B cell (primary cell): ENCODE data around the gene YJU2. TPM values are rescaled to one million over a fixed set of nuclear protein-coding genes. Genes with fewer than 3 reads are reported as not detected.
A peak's percentile ranks its signal among the peaks of the same experiment; 100 is the strongest.

Experiments
- ATAC-seq: fragments of 200-7000 bp; cut with Tn5 transposase; one replicate; pipeline ENCODE4 v1.10.0; 2021; ENCODE audit warnings: low read depth, mild to moderate bottlenecking, moderate number of reproducible peaks, moderate library complexity
- CTCF ChIA-PET: fragments of 350-600 bp; sonication (Branson Sonifier 250); formaldehyde crosslinking; loops from one replicate; lab custom pipeline; 2021; ENCODE audit warnings: antibody characterized with exemption, inconsistent platforms; lab: Charles Lee
- POLR2A ChIA-PET: fragments of 350-600 bp; sonication (Branson Sonifier 250); formaldehyde crosslinking; loops from one replicate; lab custom pipeline; 2021; ENCODE audit warnings: antibody characterized with exemption; lab: Charles Lee
- DNase-seq: peaks from one replicate; pipeline ENCODE4 v3.0.0; 2013
- H2AFZ ChIP-seq: 2 replicates; pipeline ENCODE4 v1.6.1; 2012; ENCODE audit warnings: mild to moderate bottlenecking, low read depth, low read length; ENCODE audit not compliant: insufficient read depth, poor library complexity, severe bottlenecking
- H3K27ac ChIP-seq, 2 donors: 1 replicate in 1 of 2; 2 replicates in 1 of 2; pipeline ENCODE4 v1.5.1; 2012 to 2013; ENCODE audit warnings: low read length in 2 of 2, mild to moderate bottlenecking in 2 of 2, moderate library complexity in 1 of 2
- H3K27me3 ChIP-seq, 4 experiments: fragments of 200-600 bp in 1 of 4; sonication (generic) in 1 of 4; replicated peaks in 1 of 4; 1 replicate in 2 of 4; 2 replicates in 2 of 4; pipeline versions ENCODE4 v1.6.1 to v1.7.0; 2013 to 2016; ENCODE audit warnings: low read length in 3 of 4, mild to moderate bottlenecking in 2 of 4, mixed read lengths in 1 of 4, moderate library complexity in 1 of 4; ENCODE audit not compliant: insufficient read depth in 4 of 4, control insufficient read depth in 3 of 4; ENCODE audit errors: control extremely low read depth in 1 of 4
- H3K36me3 ChIP-seq, 2 experiments: replicated peaks in 1 of 2; 1 replicate in 1 of 2; 2 replicates in 1 of 2; pipeline versions ENCODE4 v1.6.1 to v1.7.1; 2013; ENCODE audit warnings: low read length in 1 of 2; ENCODE audit not compliant: insufficient read depth in 2 of 2, control insufficient read depth in 1 of 2; ENCODE audit errors: control extremely low read depth in 1 of 2, extremely low read depth in 1 of 2
- H3K4me1 ChIP-seq, 2 donors: fragments of 200-600 bp in 1 of 2; sonication (generic) in 1 of 2; 1 replicate in 1 of 2; 2 replicates in 1 of 2; pipeline versions ENCODE4 v1.5.1 to v1.6.1; 2013 to 2017; ENCODE audit warnings: low read length in 2 of 2; ENCODE audit not compliant: control insufficient read depth in 2 of 2, insufficient read depth in 2 of 2
- H3K4me2 ChIP-seq: replicated peaks from 2 replicates; pipeline ENCODE3; 2012; ENCODE audit warnings: mild to moderate bottlenecking, low read depth, low read length; ENCODE audit not compliant: poor library complexity, severe bottlenecking
- H3K4me3 ChIP-seq, 5 experiments: fragments of 200-600 bp in 1 of 5; sonication (generic) in 1 of 5; 1 replicate in 3 of 5; 2 replicates in 2 of 5; pipeline versions ENCODE4 v1.5.1 to v1.7.0; 2011 to 2016; ENCODE audit warnings: low read length in 4 of 5, mild to moderate bottlenecking in 4 of 5, low read depth in 2 of 5, control low read depth in 1 of 5, moderate library complexity in 1 of 5; ENCODE audit not compliant: insufficient read depth in 1 of 5; ENCODE audit errors: control extremely low read depth in 1 of 5, extremely low read depth in 1 of 5
- H3K79me2 ChIP-seq: fragments of 200-600 bp; sonication (generic); one replicate; pipeline ENCODE4 v1.6.0; 2016; ENCODE audit warnings: low read length; ENCODE audit not compliant: control insufficient read depth, insufficient read depth
- H3K9ac ChIP-seq: fragments of 200-600 bp; sonication (generic); 2 replicates; pipeline ENCODE4 v1.6.1; 2017; ENCODE audit warnings: mild to moderate bottlenecking, low read length, moderate library complexity
- H3K9me3 ChIP-seq, 3 donors: one replicate each; pipeline versions ENCODE4 v1.6.1 to v1.7.1; 2013; ENCODE audit warnings: low read length in 2 of 3; ENCODE audit not compliant: control insufficient read depth in 2 of 3, insufficient read depth in 1 of 3; ENCODE audit errors: control extremely low read depth in 1 of 3
- H4K20me1 ChIP-seq: 2 replicates; pipeline ENCODE4 v1.6.0; 2012; ENCODE audit warnings: mild to moderate bottlenecking, low read length; ENCODE audit not compliant: insufficient read depth, control insufficient read depth, poor library complexity, severe bottlenecking
- H3K27ac Mint-ChIP-seq: one replicate; pipeline ENCODE4 v1.8.0; 2021; ENCODE audit warnings: mixed read lengths
- H3K27me3 Mint-ChIP-seq: one replicate; pipeline ENCODE4 v1.8.0; 2021; ENCODE audit warnings: mixed read lengths
- H3K4me1 Mint-ChIP-seq: one replicate; pipeline ENCODE4 v1.8.0; 2021; ENCODE audit warnings: mixed read lengths
- H3K4me3 Mint-ChIP-seq: one replicate; pipeline ENCODE4 v1.8.0; 2021; ENCODE audit warnings: mixed read lengths
- H3K9me3 Mint-ChIP-seq: one replicate; pipeline ENCODE4 v1.8.0; 2022; ENCODE audit warnings: mixed read lengths; ENCODE audit not compliant: insufficient read depth
- EZH2 ChIP-seq: IDR thresholded peaks from 2 replicates; pipeline ENCODE4 v1.6.1; 2012; ENCODE audit warnings: borderline replicate concordance, low read depth, mild to moderate bottlenecking, moderate library complexity, low read length; ENCODE audit not compliant: insufficient read depth, poor library complexity, severe bottlenecking
- WGBS: methylation state at CpG from one replicate; pipeline ENCODE4 v1.1.5; 2013; ENCODE audit warnings: missing lambda C conversion rate; ENCODE audit not compliant: insufficient coverage; 5-methylcytosine and 5-hydroxymethylcytosine counted together
- intact Hi-C: fragments of 100-400 bp; cut with micrococcal nuclease; formaldehyde crosslinking; loops from one replicate; pipeline ENCODE4 v1.10.0; 2022
- polyA plus RNA-seq: library from polyadenylated mRNA; depleted of rRNA; stranded (reverse); fragments of >200 nt; gene quantifications from 2 replicates; pipeline ENCODE4 v1.2.3, GENCODE V29; 2012
- total RNA-seq, 2 donors: library from RNA; stranded (reverse); fragments of 120-200 nt in 1 of 2; gene quantifications; 1 replicate in 1 of 2; 2 replicates in 1 of 2; pipeline versions ENCODE4 v1.2.3 to v1.2.4, GENCODE V29; 2013 to 2022
- TF ChIP-seq, protein P1 (sequence below): fragments of 200-600 bp; IDR thresholded peaks from one replicate; pipeline ENCODE4 v1.8.0; 2022; ENCODE audit warnings: antibody characterized with exemption, mild to moderate bottlenecking

Gene YJU2
- total and polyA plus RNA-seq, 2 donors (not counting 1 experiment from before 2014, with no cell fraction given): 40.3 to 45.7 TPM

GRCh38 chr19:4228765-4229178 is 18.1 kb upstream of the YJU2 start:
- Histone ChIP-seq H3K27ac (peak overlapping the region in 1 of 2 donors; percentile 31), H3K4me1 (peaks cover 26 to 32% of the 10 kb centered on the region in 2 donors), H3K4me2 (peak overlapping the region; percentile 65), H3K27me3 (no peaks in the 10 kb centered on the region), H3K9me3 (no peaks in the 10 kb centered on the region), H3K79me2 (peaks cover 5% of the 10 kb centered on the region), H3K9ac (peak overlapping the region; percentile 44), H2AFZ (peak overlapping the region; percentile 65), H3K4me3 (peak overlapping the region in 4 of 5 experiments; percentile 34 to 44 (median 37)), H4K20me1 (no peaks in the 10 kb centered on the region), H3K36me3 (no peaks in the 10 kb centered on the region)
- no peak overlapping the region for H3K4me3 Mint-ChIP-seq
- peaks cover 5% of the 10 kb centered on the region for H3K4me1 Mint-ChIP-seq
- H3K9me3 Mint-ChIP-seq: no peaks in the 10 kb centered on the region
- no peaks in the 10 kb centered on the region for H3K27me3 Mint-ChIP-seq
- WGBS: 73% methylated on average over 2 of the region's 2 CpGs
- DNase-seq (no peak), ATAC-seq (no peak)
- TF ChIP-seq EZH2: no peak
- TF ChIP-seq, protein P1, sequence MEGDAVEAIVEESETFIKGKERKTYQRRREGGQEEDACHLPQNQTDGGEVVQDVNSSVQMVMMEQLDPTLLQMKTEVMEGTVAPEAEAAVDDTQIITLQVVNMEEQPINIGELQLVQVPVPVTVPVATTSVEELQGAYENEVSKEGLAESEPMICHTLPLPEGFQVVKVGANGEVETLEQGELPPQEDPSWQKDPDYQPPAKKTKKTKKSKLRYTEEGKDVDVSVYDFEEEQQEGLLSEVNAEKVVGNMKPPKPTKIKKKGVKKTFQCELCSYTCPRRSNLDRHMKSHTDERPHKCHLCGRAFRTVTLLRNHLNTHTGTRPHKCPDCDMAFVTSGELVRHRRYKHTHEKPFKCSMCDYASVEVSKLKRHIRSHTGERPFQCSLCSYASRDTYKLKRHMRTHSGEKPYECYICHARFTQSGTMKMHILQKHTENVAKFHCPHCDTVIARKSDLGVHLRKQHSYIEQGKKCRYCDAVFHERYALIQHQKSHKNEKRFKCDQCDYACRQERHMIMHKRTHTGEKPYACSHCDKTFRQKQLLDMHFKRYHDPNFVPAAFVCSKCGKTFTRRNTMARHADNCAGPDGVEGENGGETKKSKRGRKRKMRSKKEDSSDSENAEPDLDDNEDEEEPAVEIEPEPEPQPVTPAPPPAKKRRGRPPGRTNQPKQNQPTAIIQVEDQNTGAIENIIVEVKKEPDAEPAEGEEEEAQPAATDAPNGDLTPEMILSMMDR: no peak
- H3K27ac Mint-ChIP-seq: no peak overlapping the region
- intact Hi-C loops: loop anchor here (1.0 kb wide), 1 partner anchor 19 kb away; the partner anchor contains the start of gene YJU2
- ChIA-PET POLR2A (no interaction called here), CTCF (no interaction called here)

DNA sequence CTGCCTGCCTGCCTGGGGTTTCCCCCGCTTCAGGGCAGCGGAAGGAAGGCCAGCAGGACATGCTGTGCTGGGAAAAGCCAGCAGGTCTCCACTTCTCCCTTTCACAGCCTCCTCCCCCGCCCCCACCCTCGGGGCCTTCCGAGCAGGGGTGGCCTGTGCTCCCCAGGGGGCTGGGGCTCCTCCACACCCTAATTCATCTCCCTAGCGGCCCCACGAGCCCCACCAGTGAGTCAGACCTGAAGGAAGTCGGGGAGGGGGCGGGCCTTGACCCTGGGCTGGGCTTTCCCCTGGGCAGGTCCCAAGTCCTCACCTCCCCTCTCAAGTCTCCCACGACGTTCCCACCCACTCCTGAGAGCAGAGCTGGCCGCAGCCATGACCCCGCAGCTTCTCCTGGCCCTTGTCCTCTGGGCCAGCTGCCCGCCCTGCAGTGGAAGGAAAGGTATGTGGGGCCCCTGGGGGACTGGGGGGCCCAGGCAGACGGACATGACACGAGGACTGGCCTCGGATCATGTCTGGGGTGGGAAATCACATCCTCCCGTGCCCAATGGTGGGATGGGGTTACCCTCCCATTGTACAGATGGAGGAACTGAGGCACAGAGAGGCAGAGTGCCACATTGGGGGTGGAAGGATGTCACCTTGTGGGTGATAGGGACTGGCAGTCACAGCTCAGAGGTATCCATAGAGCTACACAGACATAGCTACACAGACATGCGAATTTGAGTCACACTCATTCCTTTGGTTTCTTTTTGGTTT is 17.5 kb upstream of the YJU2 start, which contains the start of gene EBI3:
EBI3 (plus strand) TSS at position 345 of the 753 bp plus-strand sequence; CDS start at position 373, 28 bp downstream.
- H3K79me2 ChIP-seq: peaks cover 5% of the 10 kb centered on the region
- H3K36me3 ChIP-seq: no peaks in the 10 kb centered on the region
- intact Hi-C loops: loop anchor here (1.0 kb wide), 1 partner anchor 18 kb away; the partner anchor contains the start of gene YJU2
- peak; percentile 84 for DNase-seq
- no peaks in the 10 kb centered on the region for H3K9me3 ChIP-seq
- Mint-ChIP-seq H3K4me1 (peaks cover 5% of the 10 kb centered on the region), H3K27ac (no peak within 1 kb of the TSS), H3K27me3 (no peaks in the 10 kb centered on the region), H3K4me3 (no peak within 1 kb of the TSS), H3K9me3 (no peaks in the 10 kb centered on the region)
- H4K20me1 ChIP-seq: no peaks in the 10 kb centered on the region
- no peaks in the 10 kb centered on the region for H3K27me3 ChIP-seq
- TF ChIP-seq, protein P1: no peak
- TF ChIP-seq EZH2: no peak
- POLR2A ChIA-PET: interaction anchor here (0.6 to 1.3 kb wide), 3 partner anchors 14 to 241 kb away, joined by 4 to 7 read pairs (median 5); partner anchors contain the start of gene YJU2
- H3K4me3 ChIP-seq: peak within 1 kb of the TSS in 4 of 5 experiments; percentile 34 to 44 (median 37)
- 13% methylated on average over 12 of the region's 19 CpGs for WGBS
- H3K9ac ChIP-seq: peak within 1 kb of the TSS; percentile 44
- peak within 1 kb of the TSS; percentile 65 for H2AFZ ChIP-seq
- peak within 1 kb of the TSS; percentile 65 for H3K4me2 ChIP-seq
- peak; percentile 92 for ATAC-seq
- H3K27ac ChIP-seq: peak within 1 kb of the TSS; percentile 40 to 59
- CTCF ChIA-PET: interaction anchor here (0.7 to 1.7 kb wide), 3 partner anchors 12 to 27 kb away, joined by 3 to 5 read pairs (median 4); partner anchors contain the start of gene YJU2
- peaks cover 26 to 32% of the 10 kb centered on the region in 2 donors for H3K4me1 ChIP-seq
